GM12878 (cell line): ENCODE measurements around the gene LTN1.

ENCODE experiments used
- ASH2L ChIP-seq: fragments of 300-600, 200-600 bp; sonication (generic); IDR thresholded peaks from 2 replicates; pipeline ENCODE4 v1.6.1; 2017; ENCODE audit warnings: low read depth, mild to moderate bottlenecking, borderline replicate concordance
- GABPA ChIP-seq: IDR thresholded peaks from 2 replicates; pipeline ENCODE4 v1.6.1; 2014; ENCODE audit warnings: antibody characterized with exemption, low read depth, mild to moderate bottlenecking, inconsistent platforms
- NR2C2 ChIP-seq: IDR thresholded peaks from 2 replicates; pipeline ENCODE4 v1.6.1; 2011; ENCODE audit warnings: borderline replicate concordance, low read depth; ENCODE audit not compliant: control insufficient read depth, insufficient read length
- NRF1 ChIP-seq: conservative IDR thresholded peaks from 2 replicates; pipeline ENCODE4 v1.6.1; 2011; ENCODE audit warnings: mild to moderate bottlenecking, low read depth, low read length, improper control_type of control experiment
- RCOR1 ChIP-seq: conservative IDR thresholded peaks from 2 replicates; pipeline ENCODE4 v1.6.1; 2012; ENCODE audit warnings: low read depth, low read length, improper control_type of control experiment
- ZNF274 ChIP-seq: IDR thresholded peaks from one replicate; pipeline ENCODE4 v1.8.0; 2011; ENCODE audit not compliant: insufficient read length, insufficient read depth
- TF ChIP-seq, protein P1 (sequence below): fragments of 450-650 bp; IDR thresholded peaks from 2 replicates; pipeline ENCODE4 v1.6.1; 2016; ENCODE audit warnings: mild to moderate bottlenecking, moderate library complexity, borderline replicate concordance
- TF ChIP-seq, protein P2 (sequence below): IDR thresholded peaks from 2 replicates; pipeline ENCODE4 v1.6.1; 2012; ENCODE audit warnings: low read depth, low read length, improper control_type of control experiment
- TF ChIP-seq, protein P3 (sequence below): IDR thresholded peaks from 2 replicates; pipeline ENCODE4 v1.6.1; 2011; ENCODE audit warnings: mild to moderate bottlenecking, low read depth, low read length, moderate library complexity; ENCODE audit not compliant: insufficient replicate concordance
- TF ChIP-seq, protein P4 (sequence below), 3 experiments: IDR thresholded peaks in 2 of 3; conservative IDR thresholded peaks in 1 of 3; 2 replicates each; pipeline ENCODE4 v1.5.1; 2011; ENCODE audit warnings: low read depth in 3 of 3, low read length in 3 of 3, mild to moderate bottlenecking in 3 of 3, control low read depth in 2 of 3, moderate library complexity in 2 of 3, inconsistent platforms in 1 of 3, mixed read lengths in 1 of 3; ENCODE audit not compliant: control insufficient read depth in 2 of 3, insufficient read depth in 1 of 3; ENCODE audit errors: extremely low read depth in 1 of 3

DNA sequence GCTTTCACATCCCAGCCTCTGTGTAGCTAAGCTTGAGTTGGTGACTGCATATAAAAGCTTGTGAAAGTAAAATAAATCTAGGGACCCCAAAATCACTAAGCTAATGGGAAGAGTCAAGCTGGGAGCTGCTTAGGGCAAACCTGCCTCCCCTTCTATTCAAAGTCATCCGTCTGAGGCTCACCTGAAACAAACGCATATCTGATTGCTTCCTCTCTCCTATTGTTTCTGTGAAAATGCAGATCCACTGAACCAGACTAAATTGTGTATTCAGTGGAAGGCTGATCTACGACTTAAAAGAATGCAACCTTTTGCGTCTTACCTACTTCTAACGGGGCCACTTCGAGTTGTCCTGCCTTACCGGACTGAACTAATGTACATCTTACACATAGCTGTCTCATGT lies 70.3 kb downstream of the LTN1 start:
- TF ChIP-seq, protein P1, sequence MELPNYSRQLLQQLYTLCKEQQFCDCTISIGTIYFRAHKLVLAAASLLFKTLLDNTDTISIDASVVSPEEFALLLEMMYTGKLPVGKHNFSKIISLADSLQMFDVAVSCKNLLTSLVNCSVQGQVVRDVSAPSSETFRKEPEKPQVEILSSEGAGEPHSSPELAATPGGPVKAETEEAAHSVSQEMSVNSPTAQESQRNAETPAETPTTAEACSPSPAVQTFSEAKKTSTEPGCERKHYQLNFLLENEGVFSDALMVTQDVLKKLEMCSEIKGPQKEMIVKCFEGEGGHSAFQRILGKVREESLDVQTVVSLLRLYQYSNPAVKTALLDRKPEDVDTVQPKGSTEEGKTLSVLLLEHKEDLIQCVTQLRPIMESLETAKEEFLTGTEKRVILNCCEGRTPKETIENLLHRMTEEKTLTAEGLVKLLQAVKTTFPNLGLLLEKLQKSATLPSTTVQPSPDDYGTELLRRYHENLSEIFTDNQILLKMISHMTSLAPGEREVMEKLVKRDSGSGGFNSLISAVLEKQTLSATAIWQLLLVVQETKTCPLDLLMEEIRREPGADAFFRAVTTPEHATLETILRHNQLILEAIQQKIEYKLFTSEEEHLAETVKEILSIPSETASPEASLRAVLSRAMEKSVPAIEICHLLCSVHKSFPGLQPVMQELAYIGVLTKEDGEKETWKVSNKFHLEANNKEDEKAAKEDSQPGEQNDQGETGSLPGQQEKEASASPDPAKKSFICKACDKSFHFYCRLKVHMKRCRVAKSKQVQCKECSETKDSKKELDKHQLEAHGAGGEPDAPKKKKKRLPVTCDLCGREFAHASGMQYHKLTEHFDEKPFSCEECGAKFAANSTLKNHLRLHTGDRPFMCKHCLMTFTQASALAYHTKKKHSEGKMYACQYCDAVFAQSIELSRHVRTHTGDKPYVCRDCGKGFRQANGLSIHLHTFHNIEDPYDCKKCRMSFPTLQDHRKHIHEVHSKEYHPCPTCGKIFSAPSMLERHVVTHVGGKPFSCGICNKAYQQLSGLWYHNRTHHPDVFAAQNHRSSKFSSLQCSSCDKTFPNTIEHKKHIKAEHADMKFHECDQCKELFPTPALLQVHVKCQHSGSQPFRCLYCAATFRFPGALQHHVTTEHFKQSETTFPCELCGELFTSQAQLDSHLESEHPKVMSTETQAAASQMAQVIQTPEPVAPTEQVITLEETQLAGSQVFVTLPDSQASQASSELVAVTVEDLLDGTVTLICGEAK, result no peak
- TF ChIP-seq, protein P2, sequence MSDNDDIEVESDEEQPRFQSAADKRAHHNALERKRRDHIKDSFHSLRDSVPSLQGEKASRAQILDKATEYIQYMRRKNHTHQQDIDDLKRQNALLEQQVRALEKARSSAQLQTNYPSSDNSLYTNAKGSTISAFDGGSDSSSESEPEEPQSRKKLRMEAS, result no peak
- TF ChIP-seq NR2C2, result no peak
- TF ChIP-seq ZNF274, result no peak
- TF ChIP-seq, protein P3, sequence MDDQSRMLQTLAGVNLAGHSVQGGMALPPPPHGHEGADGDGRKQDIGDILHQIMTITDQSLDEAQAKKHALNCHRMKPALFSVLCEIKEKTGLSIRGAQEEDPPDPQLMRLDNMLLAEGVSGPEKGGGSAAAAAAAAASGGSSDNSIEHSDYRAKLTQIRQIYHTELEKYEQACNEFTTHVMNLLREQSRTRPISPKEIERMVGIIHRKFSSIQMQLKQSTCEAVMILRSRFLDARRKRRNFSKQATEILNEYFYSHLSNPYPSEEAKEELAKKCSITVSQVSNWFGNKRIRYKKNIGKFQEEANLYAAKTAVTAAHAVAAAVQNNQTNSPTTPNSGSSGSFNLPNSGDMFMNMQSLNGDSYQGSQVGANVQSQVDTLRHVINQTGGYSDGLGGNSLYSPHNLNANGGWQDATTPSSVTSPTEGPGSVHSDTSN, result no peak
- no peak for TF ChIP-seq RCOR1
- TF ChIP-seq GABPA, result no peak
- no peak for TF ChIP-seq ASH2L
- TF ChIP-seq, protein P4, sequence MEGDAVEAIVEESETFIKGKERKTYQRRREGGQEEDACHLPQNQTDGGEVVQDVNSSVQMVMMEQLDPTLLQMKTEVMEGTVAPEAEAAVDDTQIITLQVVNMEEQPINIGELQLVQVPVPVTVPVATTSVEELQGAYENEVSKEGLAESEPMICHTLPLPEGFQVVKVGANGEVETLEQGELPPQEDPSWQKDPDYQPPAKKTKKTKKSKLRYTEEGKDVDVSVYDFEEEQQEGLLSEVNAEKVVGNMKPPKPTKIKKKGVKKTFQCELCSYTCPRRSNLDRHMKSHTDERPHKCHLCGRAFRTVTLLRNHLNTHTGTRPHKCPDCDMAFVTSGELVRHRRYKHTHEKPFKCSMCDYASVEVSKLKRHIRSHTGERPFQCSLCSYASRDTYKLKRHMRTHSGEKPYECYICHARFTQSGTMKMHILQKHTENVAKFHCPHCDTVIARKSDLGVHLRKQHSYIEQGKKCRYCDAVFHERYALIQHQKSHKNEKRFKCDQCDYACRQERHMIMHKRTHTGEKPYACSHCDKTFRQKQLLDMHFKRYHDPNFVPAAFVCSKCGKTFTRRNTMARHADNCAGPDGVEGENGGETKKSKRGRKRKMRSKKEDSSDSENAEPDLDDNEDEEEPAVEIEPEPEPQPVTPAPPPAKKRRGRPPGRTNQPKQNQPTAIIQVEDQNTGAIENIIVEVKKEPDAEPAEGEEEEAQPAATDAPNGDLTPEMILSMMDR (IDR thresholded peaks at IDR 0.05 in 2 of 3, conservative IDR thresholded peaks at IDR 0.05 in 1 of 3; ENCODE audit: control insufficient read depth in 2 of 3, extremely low read depth in 1 of 3, insufficient read depth in 1 of 3, low read depth in 3 of 3, low read length in 3 of 3), result no peak
- no peak for TF ChIP-seq NRF1
